ENCODE data around the gene PCDHAC1. TPM values are rescaled to one million over a fixed set of nuclear protein-coding genes. Genes with fewer than 3 reads are reported as not detected.

Gene PCDHAC1
- total and polyA plus RNA-seq, 2 of the 4 experiments (the other 2 are of a cell fraction), result under 0.01 TPM; not detected in 1

DNA sequence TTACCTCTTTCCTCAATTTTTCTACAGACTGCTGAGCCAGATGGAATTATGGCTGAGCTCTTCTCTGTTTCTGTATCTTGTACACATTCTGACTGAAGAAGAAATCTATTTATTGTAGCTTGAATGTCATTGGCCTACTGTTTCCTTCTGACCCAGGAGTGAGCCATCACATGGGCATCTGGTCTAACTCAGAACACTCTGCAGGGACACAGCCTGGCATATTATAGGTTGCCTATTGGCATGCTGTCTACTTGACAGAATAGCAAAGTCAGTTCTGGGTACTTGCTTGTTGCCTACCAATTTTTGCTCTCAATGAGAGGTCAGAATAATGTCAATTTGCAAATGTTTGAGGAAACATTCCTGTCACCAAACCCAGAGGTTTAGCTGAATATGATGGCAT lies 47.5 kb downstream of the PCDHAC1 start:
- BruUV-seq (replicated peaks), result no TSS peak
- ATAC-seq (ENCODE audit: low read depth), result no peak
- Histone ChIP-seq H2AK5ac (ENCODE audit: low read depth, low read length) (no peak overlapping the region), H4K91ac (ENCODE audit: insufficient read depth, low read depth, low read length) (no peak overlapping the region), H3K9me1 (ENCODE audit: insufficient read depth, low read length) (no peaks in the 10 kb centered on the region), H3K23ac (ENCODE audit: low read depth, low read length) (no peak overlapping the region), H2BK15ac (ENCODE audit: low read depth, low read length) (no peak overlapping the region), H2AFZ (replicated peaks; ENCODE audit: low read length, poor library complexity) (no peak overlapping the region), H3K36me3 (ENCODE audit: control insufficient read depth, insufficient read depth, low read length) (no peaks in the 10 kb centered on the region), H3K79me1 (ENCODE audit: low read depth in 1 of 2, low read length in 2 of 2) (no peaks in the 10 kb centered on the region), H3K9me3 (ENCODE audit: control insufficient read depth, insufficient read depth, low read length) (peaks cover 6% of the 10 kb centered on the region), H3K4me2 (ENCODE audit: low read depth, low read length) (no peak overlapping the region), H2BK5ac (ENCODE audit: low read depth, low read length, poor library complexity, severe bottlenecking) (no peak overlapping the region), H4K20me1 (ENCODE audit: insufficient read depth, low read length) (no peaks in the 10 kb centered on the region), H2BK120ac (ENCODE audit: low read depth, low read length) (no peak overlapping the region), H3K27me3 (ENCODE audit: control insufficient read depth, insufficient read depth, low read length) (no peaks in the 10 kb centered on the region), H4K8ac (ENCODE audit: low read depth in 2 of 2, low read length in 2 of 2) (no peak overlapping the region), H3K14ac (replicated peaks; ENCODE audit: low read depth, low read length) (no peak overlapping the region), H3K18ac (ENCODE audit: low read depth, low read length) (no peak overlapping the region), H3K9ac (ENCODE audit: low read depth, low read length) (no peak overlapping the region), H3K4me1 (ENCODE audit: control insufficient read depth, insufficient read depth, low read length) (no peaks in the 10 kb centered on the region), H3K56ac (ENCODE audit: extremely low read depth, insufficient read depth, low read length) (no peak overlapping the region), H3K4ac (ENCODE audit: low read depth, low read length) (no peak overlapping the region), H4K5ac (ENCODE audit: low read depth, low read length) (no peak overlapping the region), H3K4me3 (ENCODE audit: insufficient read depth, low read depth, low read length) (no peak overlapping the region), H3K27ac (ENCODE audit: insufficient read depth, low read length) (no peak overlapping the region), H2BK20ac (ENCODE audit: low read depth, low read length) (no peak overlapping the region), H2AK9ac (replicated peaks; ENCODE audit: low read depth, low read length, poor library complexity) (no peak overlapping the region)
- ChIA-PET CTCF (no interaction called here), POLR2A (ENCODE audit: unreplicated experiment) (no interaction called here)
- TF ChIP-seq CEBPB (IDR thresholded peaks at IDR 0.05; ENCODE audit: low read depth, low read length) (no peak), RAD21 (IDR thresholded peaks at IDR 0.05; ENCODE audit: low read length) (no peak), CHD1 (IDR thresholded peaks at IDR 0.05; ENCODE audit: low read depth, low read length) (no peak), NFE2L2 (IDR thresholded peaks at IDR 0.05; ENCODE audit: low read depth, low read length) (no peak), BHLHE40 (IDR thresholded peaks at IDR 0.05; ENCODE audit: low read depth, low read length) (no peak), MAFK (IDR thresholded peaks at IDR 0.05; ENCODE audit: low read depth, low read length) (no peak), MXI1 (IDR thresholded peaks at IDR 0.05; ENCODE audit: borderline replicate concordance, low read depth, low read length) (no peak), MAZ (IDR thresholded peaks at IDR 0.05; ENCODE audit: borderline replicate concordance, low read depth, low read length) (no peak), FOS (IDR thresholded peaks at IDR 0.05; ENCODE audit: low read depth, low read length) (no peak), RCOR1 (IDR thresholded peaks at IDR 0.05; ENCODE audit: insufficient replicate concordance, low read length) (no peak), RFX5 (IDR thresholded peaks at IDR 0.05; ENCODE audit: low read depth, low read length) (no peak), POLR2A (IDR thresholded peaks at IDR 0.05; ENCODE audit: low read depth, low read length) (no peak)
- TF ChIP-seq, protein P1, sequence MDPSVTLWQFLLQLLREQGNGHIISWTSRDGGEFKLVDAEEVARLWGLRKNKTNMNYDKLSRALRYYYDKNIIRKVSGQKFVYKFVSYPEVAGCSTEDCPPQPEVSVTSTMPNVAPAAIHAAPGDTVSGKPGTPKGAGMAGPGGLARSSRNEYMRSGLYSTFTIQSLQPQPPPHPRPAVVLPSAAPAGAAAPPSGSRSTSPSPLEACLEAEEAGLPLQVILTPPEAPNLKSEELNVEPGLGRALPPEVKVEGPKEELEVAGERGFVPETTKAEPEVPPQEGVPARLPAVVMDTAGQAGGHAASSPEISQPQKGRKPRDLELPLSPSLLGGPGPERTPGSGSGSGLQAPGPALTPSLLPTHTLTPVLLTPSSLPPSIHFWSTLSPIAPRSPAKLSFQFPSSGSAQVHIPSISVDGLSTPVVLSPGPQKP (IDR thresholded peaks at IDR 0.05; ENCODE audit: borderline replicate concordance, low read depth, low read length), result no peak
- TF ChIP-seq, protein P2, sequence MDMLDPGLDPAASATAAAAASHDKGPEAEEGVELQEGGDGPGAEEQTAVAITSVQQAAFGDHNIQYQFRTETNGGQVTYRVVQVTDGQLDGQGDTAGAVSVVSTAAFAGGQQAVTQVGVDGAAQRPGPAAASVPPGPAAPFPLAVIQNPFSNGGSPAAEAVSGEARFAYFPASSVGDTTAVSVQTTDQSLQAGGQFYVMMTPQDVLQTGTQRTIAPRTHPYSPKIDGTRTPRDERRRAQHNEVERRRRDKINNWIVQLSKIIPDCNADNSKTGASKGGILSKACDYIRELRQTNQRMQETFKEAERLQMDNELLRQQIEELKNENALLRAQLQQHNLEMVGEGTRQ (IDR thresholded peaks at IDR 0.05; ENCODE audit: low read depth, low read length), result no peak
- TF ChIP-seq, protein P3, sequence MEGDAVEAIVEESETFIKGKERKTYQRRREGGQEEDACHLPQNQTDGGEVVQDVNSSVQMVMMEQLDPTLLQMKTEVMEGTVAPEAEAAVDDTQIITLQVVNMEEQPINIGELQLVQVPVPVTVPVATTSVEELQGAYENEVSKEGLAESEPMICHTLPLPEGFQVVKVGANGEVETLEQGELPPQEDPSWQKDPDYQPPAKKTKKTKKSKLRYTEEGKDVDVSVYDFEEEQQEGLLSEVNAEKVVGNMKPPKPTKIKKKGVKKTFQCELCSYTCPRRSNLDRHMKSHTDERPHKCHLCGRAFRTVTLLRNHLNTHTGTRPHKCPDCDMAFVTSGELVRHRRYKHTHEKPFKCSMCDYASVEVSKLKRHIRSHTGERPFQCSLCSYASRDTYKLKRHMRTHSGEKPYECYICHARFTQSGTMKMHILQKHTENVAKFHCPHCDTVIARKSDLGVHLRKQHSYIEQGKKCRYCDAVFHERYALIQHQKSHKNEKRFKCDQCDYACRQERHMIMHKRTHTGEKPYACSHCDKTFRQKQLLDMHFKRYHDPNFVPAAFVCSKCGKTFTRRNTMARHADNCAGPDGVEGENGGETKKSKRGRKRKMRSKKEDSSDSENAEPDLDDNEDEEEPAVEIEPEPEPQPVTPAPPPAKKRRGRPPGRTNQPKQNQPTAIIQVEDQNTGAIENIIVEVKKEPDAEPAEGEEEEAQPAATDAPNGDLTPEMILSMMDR (conservative IDR thresholded peaks at IDR 0.05; ENCODE audit: low read depth, low read length), result no peak
- dilution Hi-C loops (cut with HindIII; ENCODE audit: low sequenced_read_pairs, unreplicated experiment) (no loop called here), in situ Hi-C loops (cut with MboI; ENCODE audit: low sequenced_read_pairs) (no loop called here), intact Hi-C loops (cut with micrococcal nuclease) (no loop called here)
- DNase-seq, result no peak

Measured in IMR-90 (cell line).